Endothelial cell of umbilical vein (primary cell): ENCODE data around the gene KCTD6. TPM values are rescaled to one million over a fixed set of nuclear protein-coding genes. Genes with fewer than 3 reads are reported as not detected.

ENCODE experiments used
- polyA plus RNA-seq, 4 experiments: library from polyadenylated mRNA; depleted of rRNA in 3 of 4; stranded (reverse) in 3 of 4; unstranded in 1 of 4; fragments of >200 nt; gene quantifications; 2 replicates each; pipeline versions ENCODE4 v1.2.1 to v1.2.3, GENCODE V29; 2011 to 2012; ENCODE audit warnings: missing spikeins in 1 of 4
- total RNA-seq: library from RNA; stranded (reverse); gene quantifications from 2 replicates; pipeline ENCODE4 v1.2.3, GENCODE V29; 2021

Gene KCTD6
- total and polyA plus RNA-seq, 2 donors (not counting 3 experiments of a cell fraction or from before 2014, with no cell fraction given), result 6.4 TPM

Other genes with a start within 250 kb of the KCTD6 start
- 18.1 and 21.3 TPM in 2 replicates for gene RPP14, start 185.9 kb upstream of the KCTD6 start, total RNA-seq
- gene RPP14, start 185.9 kb upstream of the KCTD6 start, polyA plus RNA-seq, result 9.6 and 11.9 TPM in 2 replicates
- gene HTD2, start 185.6 kb upstream of the KCTD6 start, total RNA-seq, result 10.0 and 10.3 TPM in 2 replicates
- 4.5 and 8.2 TPM in 2 replicates for gene HTD2, start 185.6 kb upstream of the KCTD6 start, polyA plus RNA-seq
- gene PXK, start 159.2 kb upstream of the KCTD6 start, total RNA-seq, result 11.1 and 14.6 TPM in 2 replicates
- 8.4 and 11.3 TPM in 2 replicates for gene PXK, start 159.2 kb upstream of the KCTD6 start, polyA plus RNA-seq
- gene PDHB, start 58.3 kb upstream of the KCTD6 start, total RNA-seq, result 59.3 and 60.8 TPM in 2 replicates
- gene PDHB, start 58.3 kb upstream of the KCTD6 start, polyA plus RNA-seq, result 40.7 and 50.8 TPM in 2 replicates
- 1.5 and 2.1 TPM in 2 replicates for gene ACOX2, start 45.1 kb downstream of the KCTD6 start, total RNA-seq
- 10.5 and 10.7 TPM in 2 replicates for gene ACOX2, start 45.1 kb downstream of the KCTD6 start, polyA plus RNA-seq
- 8.2 and 10.7 TPM in 2 replicates for gene FAM107A, start 85.3 kb downstream of the KCTD6 start, total RNA-seq
- 4.8 and 5.7 TPM in 2 replicates for gene FAM107A, start 85.3 kb downstream of the KCTD6 start, polyA plus RNA-seq
- not detected in 2 replicates for gene FAM3D, start 174.7 kb downstream of the KCTD6 start, total RNA-seq
- 0.12 and 0.22 TPM in 2 replicates for gene FAM3D, start 174.7 kb downstream of the KCTD6 start, polyA plus RNA-seq